GM21619 (cell line): ENCODE results near the gene USP12.
"Not testable (repeated sequence)": the region's sequence is repeated elsewhere in the genome, so short reads cannot be mapped to it uniquely, and the experiment has no call there.

Experiments
- ATAC-seq: cut with Tn5 transposase; IDR thresholded peaks from one replicate; pipeline ENCODE4 v1.9.1; 2021; ENCODE audit not compliant: unreplicated experiment

USP12 gene

DNA sequence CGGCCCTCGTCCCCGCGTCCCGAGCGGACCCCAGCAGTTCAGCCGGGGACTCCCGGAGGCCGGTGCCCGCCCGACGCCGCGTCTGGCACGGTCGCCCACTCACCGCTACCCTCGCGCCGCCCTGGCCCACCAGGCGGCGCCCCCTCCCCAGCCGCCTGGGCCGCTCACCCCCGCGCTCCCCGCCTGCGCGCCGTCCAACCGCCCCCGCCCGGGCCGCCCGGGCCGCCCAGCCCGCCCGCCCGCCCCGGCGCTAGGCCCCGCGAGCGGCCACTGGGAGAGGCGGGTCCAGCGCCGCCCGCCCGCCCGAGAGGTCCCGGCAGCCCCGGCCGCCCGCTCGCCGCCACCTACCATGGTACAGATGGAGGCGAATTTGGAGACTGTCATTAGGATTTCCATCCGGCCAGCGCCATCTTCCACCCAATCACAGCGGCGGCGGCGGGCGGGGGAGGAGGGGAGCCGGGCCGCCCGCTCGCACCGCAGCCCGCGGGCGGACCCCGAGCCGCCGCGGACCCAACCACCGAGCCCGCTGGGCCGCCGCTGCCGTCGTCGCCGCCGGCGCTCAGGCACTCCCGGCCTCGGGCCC lies at the start of gene USP12:
TSS of gene USP12 (minus strand) at position 568 of the 583 bp plus-strand sequence. CDS start at position 396, 172 bp downstream.
- peak; percentile 17 for ATAC-seq

GRCh38 chr13:27219611-27220010 lies 48.0 kb upstream of the USP12 start:
- ATAC-seq, result no peak

- ATAC-seq, result not testable (repeated sequence)
Measured at GRCh38 chr13:27218861-27219260, 47.2 kb upstream of the USP12 start.

- ATAC-seq, result not testable (repeated sequence)
Measured at GRCh38 chr13:27217791-27218190, 46.2 kb upstream of the USP12 start.

GRCh38 chr13:27213386-27213785 lies 41.8 kb upstream of the USP12 start:
- ATAC-seq, result not testable (repeated sequence)

DNA sequence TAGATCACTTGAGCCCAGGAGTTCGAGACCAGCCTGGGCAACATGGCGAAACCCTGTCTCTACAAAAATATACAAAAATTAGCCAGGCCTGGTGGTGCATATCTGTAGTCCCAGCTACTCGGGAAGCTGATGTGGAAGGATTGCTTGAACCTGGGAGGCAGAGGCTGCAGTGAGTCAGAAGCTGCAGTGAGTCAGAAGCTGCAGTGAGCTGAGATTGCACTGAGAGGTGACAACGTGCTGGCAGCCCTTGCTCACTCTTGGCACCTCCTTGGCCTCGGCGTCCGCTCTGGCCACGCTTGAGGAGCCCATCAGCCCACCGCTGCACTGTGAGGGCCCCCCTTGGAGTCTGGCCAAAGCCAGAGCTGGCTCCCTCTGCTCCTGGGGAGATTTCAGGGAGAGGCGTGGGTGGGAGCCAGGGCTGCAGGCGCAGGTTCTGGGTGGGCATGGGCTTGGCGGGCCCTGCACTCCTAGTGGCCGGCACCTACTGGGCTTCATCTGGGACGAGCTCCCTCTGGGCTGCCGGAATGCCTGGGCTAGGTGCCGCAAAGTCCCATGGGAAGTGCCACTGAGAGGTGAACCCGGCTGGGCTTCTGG lies 40.3 kb upstream of the USP12 start:
- no peak for ATAC-seq

GRCh38 chr13:27211271-27211670 lies 39.7 kb upstream of the USP12 start:
- ATAC-seq, result no peak

DNA sequence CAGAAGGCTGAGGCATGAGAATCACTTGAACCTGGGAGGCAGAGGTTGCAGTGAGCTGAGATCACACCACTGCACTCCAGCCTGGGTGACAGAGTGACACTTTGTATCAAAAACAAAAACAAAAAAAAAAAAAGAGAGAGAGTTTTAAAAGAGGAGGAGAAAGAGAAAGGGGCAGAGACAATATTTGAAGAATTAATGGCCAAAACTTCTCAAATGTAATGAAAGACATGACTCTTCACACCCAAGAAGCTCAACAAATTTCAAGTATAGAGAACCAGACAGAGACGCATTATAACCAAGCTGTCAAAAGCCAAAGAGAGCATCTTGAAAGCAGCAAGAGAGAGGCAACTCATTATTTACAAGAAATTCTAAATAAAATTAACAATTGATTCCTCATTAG lies 36.9 kb upstream of the USP12 start:
- no peak for ATAC-seq

DNA sequence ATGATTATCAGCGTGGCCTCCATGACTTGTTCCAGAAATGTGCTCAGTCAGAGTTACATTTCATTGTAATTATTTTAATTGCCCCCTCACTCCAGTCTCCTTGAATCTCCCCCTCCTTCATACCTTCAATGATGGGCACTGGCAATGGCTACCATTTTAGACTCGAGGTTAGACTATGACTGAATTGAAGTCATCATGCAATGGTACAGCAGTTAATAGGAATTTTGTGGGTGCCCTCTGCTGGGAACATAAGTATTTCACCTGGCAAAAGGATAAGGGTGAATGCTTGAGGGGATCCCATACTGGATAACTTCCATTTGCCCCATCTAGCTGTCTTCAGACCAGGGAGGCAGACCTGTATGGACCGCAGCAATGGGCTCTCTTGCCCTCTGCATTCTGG lies 32.2 kb upstream of the USP12 start:
- ATAC-seq, result no peak

DNA sequence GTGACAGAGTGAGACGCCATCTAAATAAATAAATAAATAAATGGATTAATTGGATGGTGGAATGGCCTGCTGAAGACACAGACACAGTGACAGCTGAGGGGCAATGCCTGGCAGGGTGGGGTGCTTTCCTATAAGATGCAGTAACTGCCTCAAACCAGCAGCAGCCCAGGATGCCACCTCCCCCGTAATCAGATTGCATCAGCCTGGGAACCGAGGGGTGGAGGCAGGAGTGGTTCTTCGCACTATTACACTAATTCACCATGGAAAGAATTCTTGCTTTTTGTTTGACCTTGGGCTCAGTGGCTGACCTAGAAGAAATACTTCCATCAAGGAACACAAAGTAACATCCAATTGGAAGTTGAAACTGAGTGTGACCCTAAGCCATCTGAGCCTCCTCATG lies 31.6 kb upstream of the USP12 start:
- ATAC-seq, result no peak

GRCh38 chr13:27201661-27202060 lies 30.1 kb upstream of the USP12 start:
- no peak for ATAC-seq

DNA sequence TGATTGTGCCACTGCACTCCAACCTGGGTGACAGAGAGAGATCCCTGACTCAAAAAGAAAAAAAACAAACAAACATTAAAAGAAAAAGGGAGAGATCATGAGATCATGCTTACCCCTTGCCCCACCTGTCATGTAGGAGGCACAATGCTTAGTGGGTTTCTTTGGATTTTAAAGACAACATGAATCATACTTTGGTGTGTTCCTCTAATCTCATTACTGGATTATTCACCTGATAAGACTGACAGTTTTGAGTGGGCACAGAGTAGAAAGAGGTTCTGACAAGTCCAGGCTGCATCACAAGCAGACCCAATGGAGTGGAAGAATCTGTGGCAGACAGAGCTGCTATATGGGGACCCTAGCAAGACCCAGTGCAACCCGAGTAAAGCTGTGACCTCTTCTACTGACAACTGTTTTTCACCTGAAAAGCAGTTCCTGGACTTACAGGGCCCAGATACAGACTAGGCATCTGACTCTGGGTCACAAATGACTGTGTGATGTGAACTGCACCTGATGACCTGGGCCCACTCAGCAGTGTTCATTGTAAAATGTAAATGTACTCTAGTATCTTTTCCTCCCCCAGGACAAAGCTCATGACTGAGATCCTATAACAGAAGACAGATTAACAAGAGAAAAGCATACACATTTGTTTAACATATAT lies 28.9 kb upstream of the USP12 start:
- no peak for ATAC-seq

DNA sequence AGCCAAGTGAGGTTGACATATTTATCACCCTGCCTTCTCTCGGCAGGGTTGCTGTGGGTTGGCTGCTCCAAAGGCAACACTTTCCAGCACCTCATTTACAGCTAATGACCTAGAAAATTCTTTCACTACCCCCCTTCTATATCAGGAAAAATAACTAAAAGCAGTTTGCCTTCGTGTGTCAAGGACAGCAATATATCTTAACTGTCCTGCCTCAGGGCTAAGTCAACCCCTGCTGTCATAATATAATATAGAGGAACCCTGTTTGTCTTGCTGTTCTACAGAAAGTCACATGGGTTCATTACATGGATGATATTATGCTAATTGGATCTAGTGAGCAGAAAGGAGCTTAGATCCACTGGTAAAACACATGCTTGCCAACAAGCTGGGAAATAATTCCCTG lies 28.1 kb upstream of the USP12 start:
- ATAC-seq, result no peak

GRCh38 chr13:27199211-27199610 lies 27.6 kb upstream of the USP12 start:
- ATAC-seq, result no peak

DNA sequence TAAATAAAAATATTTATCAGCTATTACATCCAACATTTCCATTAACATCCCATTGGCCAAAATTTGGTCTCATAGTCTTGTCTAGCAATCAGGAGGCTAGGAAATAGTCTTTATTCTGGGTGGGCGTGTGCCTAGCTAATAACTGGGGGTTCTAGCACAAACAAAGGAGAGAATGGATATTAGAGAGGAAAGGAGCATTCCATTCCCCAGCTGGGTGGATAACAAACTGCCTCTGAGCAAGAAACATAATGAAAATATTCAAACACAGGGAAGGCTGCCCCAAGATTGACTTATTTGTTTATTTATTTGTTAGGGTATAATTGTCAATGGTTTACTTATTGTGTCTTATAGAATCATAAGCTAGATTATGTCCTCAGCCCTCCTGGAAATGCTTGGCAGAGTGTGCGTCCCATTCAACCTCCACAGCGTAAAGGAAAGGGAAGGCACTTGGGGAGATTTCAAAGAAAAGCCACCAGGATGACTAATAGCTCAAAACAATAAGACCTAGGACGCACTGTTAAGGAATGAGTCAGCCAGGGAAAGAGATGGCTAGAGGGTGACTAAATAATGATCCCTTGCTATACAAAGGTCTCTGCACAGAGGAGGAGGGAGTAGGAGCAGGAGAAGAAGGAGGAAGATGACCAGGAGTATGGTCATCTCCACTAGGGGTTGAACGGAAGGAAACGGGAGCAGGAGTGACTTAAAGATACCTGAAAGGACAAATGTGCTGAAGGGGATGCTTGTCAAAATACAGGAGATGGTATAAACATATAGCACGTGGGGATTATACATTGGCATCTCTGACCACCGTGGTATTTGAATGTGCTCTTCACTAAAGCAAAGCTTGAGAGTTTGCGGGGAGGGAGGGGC lies 23.5 kb upstream of the USP12 start:
- ATAC-seq, result no peak

DNA sequence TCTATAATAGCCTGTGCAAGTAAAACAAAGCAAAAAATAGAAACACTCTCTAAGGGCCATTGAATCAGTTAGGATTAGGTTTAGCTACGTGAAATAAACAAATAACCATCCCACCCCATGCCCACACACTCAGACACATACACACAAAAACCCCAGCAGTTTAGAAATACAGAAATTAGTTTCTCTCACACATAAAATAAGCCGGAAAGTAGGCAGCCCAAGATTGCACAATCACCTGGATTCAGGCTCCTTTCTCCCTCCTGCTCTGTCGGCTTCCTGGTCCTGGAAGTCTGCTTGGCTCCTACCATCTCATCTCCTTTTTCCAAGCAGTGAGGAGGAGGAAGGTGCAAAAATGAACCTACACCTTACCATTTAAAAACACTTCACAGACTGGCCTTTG lies 22.6 kb upstream of the USP12 start:
- no peak for ATAC-seq

DNA sequence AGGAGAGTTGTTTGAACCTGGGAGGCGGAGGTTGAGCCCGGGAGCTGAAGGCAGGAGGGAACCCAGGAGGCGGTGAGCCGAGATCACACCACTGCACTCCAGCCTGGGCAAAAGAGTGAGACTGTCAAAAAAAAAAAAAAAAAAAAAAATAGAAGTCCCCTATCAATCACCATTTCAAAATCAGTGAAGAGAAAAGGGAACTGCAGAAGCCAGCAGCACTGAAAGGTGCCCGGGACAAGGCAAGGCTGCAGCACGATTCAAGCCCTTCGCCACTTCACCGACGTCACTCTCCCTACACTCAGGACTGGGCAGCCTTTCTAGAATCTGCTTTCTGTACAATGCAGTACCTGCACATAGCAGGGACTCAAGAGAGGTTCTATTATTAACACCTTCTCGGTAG lies 21.9 kb upstream of the USP12 start:
- ATAC-seq, result no peak

DNA sequence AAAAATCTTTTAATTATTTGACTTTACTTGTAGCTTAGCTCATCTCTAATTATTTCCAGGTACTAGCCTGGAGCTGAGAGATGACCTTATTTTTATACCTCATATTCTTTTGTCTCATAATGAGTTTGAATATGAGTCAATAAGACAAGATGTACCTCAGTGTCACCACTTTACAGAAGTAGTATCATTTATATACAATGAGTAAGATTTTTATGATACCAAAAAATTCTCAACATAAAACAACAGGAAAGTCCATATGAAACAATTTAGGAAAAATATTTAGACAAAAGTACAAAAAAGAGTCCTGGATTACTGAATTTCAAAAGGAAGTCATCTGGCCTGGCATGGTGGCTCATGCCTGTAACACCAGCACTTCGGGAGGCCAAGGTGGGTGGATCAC lies 21.4 kb upstream of the USP12 start:
- no peak for ATAC-seq

DNA sequence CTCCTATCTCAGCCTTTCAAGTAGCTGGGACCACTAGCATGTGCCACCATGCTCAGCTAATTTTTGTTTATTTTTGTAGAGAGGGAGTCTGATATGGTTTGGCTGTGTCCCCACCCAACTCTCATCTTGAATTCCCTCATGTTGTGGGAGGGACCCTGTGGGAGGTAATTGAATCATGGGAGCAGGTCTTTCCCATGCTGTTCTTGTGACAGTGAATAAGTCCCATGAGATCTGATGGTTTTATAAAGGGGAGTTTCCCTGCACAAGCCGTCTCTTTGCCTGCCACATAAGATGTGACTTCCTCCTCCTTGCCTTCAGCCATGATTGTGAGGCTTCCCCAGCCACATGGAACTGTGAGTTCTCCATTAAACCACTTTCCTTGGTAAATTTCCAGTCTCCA lies 20.8 kb upstream of the USP12 start:
- ATAC-seq, result not testable (repeated sequence)

- no peak for ATAC-seq
Measured at GRCh38 chr13:27189192-27189591, 17.6 kb upstream of the USP12 start.

DNA sequence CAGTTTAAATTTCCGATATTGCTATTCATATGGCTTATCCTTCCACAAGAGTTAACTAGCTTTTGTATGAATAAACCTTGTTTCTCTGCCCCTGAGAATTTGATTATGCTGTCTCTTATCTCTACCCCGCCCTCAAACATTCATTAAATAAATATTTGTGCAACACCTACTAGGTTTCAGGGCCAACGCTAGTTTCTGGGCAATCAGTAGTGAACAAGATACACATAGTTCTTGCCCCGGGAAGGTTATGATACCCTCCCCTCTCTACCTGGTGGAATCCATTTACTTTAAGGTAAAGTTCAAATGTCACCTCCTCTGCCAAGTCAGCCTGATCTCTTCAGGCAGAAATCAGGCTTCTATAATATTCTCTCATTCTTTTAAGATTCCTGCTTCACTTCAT lies 16.6 kb upstream of the USP12 start:
- no peak for ATAC-seq

- ATAC-seq, result no peak
Measured at GRCh38 chr13:27186295-27186694, 14.7 kb upstream of the USP12 start.
